Testis (tissue), 3 donors: Measurements from ENCODE around the gene PRR7. TPM values are rescaled to one million over a fixed set of nuclear protein-coding genes. Genes with fewer than 3 reads are reported as not detected.
A peak's percentile ranks its signal among the peaks of the same experiment; 100 is the strongest.

Experiments
- DNase-seq: peaks from one replicate; pipeline ENCODE4 v3.0.0-alpha.2; 2019
- H3K27ac ChIP-seq, 2 donors: fragments of 200-600 bp; sonication (generic); one replicate each; pipeline ENCODE4 v1.5.1; 2019
- H3K27me3 ChIP-seq: fragments of 200-600 bp; sonication (generic); one replicate; pipeline ENCODE4 v1.5.1; 2019
- H3K36me3 ChIP-seq: fragments of 200-600 bp; sonication (generic); one replicate; pipeline ENCODE4 v1.5.1; 2017; ENCODE audit warnings: low read depth; ENCODE audit errors: missing control alignments
- H3K4me1 ChIP-seq: fragments of 200-600 bp; sonication (generic); one replicate; pipeline ENCODE4 v1.5.1; 2019
- H3K4me3 ChIP-seq, 2 donors: fragments of 200-600 bp; sonication (generic); one replicate each; pipeline ENCODE4 v1.5.1; 2017 to 2019
- H3K9me3 ChIP-seq: fragments of 200-600 bp; sonication (generic); one replicate; pipeline ENCODE4 v1.5.1; 2017
- POLR2A ChIP-seq: fragments of 450-650 bp; IDR thresholded peaks from one replicate; pipeline ENCODE4 v1.6.1; 2017; ENCODE audit warnings: antibody characterized with exemption, mild to moderate bottlenecking, moderate library complexity
- WGBS, 2 donors: methylation state at CpG; one replicate each; pipeline ENCODE4 v1.1.5; 2018; 5-methylcytosine and 5-hydroxymethylcytosine counted together
- intact Hi-C: fragments of 100-400 bp; cut with DNase I; formaldehyde crosslinking; loops from one replicate; pipeline ENCODE4 v1.15.1; 2023; ENCODE audit warnings: low total_unique reads
- polyA plus RNA-seq: library from polyadenylated mRNA; stranded (reverse); fragments of 350-450 nt; fragmentation: Illumina TruSeq; extraction: RNeasy Lipid Tissue Mini Kit (QIAGEN cat#74804); gene quantifications from one replicate; pipeline ENCODE4 v1.2.3, GENCODE V29; 2014; ENCODE audit warnings: low read depth, low replicate concordance; ENCODE audit not compliant: insufficient read depth
- total RNA-seq, 2 donors: library from RNA; depleted of rRNA; stranded (reverse); fragments of >200 nt; gene quantifications; one replicate each; pipeline ENCODE4 v1.2.3, GENCODE V29; 2016
- TF ChIP-seq, protein P1 (sequence below), 3 experiments: fragments of 450-650 bp in 2 of 3; fragments of 200-600 bp in 1 of 3; sonication (generic) in 1 of 3; IDR thresholded peaks; one replicate each; pipeline ENCODE4 v1.5.1; 2016 to 2019; ENCODE audit warnings: antibody characterized with exemption in 3 of 3, mild to moderate bottlenecking in 2 of 3, moderate library complexity in 1 of 3

PRR7 gene
- total and polyA plus RNA-seq, 3 donors from 2014 or later: 2.8 to 23.2 (median 19.9) TPM

DNA sequence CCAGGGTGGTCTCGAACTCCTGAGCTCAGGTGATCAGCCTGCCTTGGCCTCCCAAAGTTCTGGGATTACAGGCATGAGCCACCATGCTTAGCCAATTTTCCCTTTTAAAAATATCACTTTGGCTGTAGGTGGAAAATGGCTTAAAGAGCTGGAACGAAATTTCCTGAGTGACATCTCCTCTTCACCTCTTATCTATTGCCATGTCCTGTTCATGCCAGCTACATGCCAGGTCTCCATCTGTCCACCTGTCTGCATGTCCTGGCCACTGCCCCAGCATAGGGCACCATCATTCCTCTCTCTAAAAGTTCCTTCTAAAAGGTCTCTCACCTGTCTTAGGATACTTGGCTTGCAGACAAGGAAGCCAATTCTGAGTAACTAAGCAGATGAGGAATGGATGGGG is 22.9 kb upstream of the PRR7 start:
- Histone ChIP-seq H3K4me3 (no peak overlapping the region), H3K9me3 (no peaks in the 10 kb centered on the region), H3K27ac (no peak overlapping the region), H3K4me1 (peaks cover 12% of the 10 kb centered on the region), H3K27me3 (no peaks in the 10 kb centered on the region), H3K36me3 (no peaks in the 10 kb centered on the region)
- TF ChIP-seq, protein P1, sequence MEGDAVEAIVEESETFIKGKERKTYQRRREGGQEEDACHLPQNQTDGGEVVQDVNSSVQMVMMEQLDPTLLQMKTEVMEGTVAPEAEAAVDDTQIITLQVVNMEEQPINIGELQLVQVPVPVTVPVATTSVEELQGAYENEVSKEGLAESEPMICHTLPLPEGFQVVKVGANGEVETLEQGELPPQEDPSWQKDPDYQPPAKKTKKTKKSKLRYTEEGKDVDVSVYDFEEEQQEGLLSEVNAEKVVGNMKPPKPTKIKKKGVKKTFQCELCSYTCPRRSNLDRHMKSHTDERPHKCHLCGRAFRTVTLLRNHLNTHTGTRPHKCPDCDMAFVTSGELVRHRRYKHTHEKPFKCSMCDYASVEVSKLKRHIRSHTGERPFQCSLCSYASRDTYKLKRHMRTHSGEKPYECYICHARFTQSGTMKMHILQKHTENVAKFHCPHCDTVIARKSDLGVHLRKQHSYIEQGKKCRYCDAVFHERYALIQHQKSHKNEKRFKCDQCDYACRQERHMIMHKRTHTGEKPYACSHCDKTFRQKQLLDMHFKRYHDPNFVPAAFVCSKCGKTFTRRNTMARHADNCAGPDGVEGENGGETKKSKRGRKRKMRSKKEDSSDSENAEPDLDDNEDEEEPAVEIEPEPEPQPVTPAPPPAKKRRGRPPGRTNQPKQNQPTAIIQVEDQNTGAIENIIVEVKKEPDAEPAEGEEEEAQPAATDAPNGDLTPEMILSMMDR (IDR thresholded peaks at IDR 0.05): no peak
- no peak for TF ChIP-seq POLR2A
- no peak for DNase-seq
- intact Hi-C loops: no loop called here
- WGBS, 2 donors: 95% methylated on average over 2 of the region's 2 CpGs

DNA sequence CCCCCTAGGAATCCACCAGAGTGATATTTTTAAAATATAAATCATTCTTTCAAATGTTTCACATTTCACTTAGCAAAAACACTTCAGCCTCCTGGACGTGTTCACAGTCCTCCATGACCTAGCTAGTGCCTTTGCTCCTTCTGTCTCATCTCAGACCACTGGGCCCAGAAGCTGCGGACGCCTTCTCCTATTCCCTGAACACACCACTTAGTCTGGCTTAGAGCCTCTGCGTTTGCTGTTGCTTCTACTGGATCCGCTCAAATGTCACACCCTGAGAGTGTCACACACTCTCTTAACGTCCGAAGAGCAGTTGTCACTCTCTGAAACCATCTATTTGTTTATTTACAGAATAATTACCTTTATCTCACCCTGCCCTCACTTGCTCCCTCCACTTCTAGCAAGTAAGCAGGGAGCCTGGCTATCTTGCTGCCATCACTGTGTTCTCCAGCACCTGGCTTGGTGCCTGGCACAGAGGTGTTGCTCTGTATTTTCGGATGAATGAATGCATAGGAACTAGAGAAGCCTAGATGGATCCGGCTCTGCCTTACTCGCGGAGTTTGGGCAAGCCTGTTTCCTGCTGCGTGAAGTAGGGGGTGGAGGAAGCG is 21.3 kb upstream of the PRR7 start:
- H3K9me3 ChIP-seq: no peaks in the 10 kb centered on the region
- peak overlapping the region; percentile 49 to 67 for H3K4me3 ChIP-seq
- H3K27ac ChIP-seq: peak overlapping the region; percentile 85 to 92
- no peaks in the 10 kb centered on the region for H3K36me3 ChIP-seq
- WGBS, 2 donors: 32 to 34% methylated on average over 13 of the region's 13 CpGs
- intact Hi-C loops: no loop called here
- H3K27me3 ChIP-seq: no peaks in the 10 kb centered on the region
- TF ChIP-seq POLR2A: no peak
- TF ChIP-seq, protein P1 (IDR thresholded peaks at IDR 0.05): no peak
- peaks cover 12% of the 10 kb centered on the region for H3K4me1 ChIP-seq
- no peak for DNase-seq

DNA sequence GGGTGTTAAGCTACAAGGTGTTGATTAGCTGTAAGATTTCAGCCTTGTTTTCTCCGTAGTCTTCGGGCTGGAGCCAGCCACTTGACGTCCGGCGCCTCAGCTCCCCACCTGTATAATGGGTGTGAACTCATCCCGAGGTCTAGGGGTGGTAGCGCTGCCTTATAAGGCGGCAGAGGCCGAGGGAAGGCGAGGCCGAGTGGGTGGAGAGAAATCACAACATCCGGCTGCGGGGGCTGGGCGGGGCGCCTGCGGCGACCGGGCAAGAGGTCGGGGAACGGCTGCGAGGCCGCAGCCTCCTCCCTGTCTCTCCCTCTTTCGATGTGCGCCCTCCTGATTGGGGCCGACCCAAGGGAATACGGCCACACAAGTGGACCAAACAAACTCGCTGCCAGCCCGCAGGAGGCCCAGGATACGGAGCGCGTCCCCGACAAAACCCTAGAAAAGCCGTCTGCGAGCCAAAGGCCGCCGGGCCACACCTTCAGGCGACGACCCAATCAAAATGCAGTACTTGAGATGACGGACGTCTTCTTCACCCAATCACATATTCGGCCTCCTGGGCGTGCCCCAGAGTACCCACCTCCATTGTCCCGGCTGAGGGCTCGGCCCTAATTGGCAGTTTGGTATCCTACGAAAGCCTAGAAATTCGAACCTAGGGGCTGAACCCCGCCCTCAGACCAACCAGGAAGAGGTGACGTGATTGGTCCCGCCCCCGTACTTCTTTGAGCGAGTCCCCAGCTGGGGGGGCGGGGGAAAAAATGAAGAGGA is 20.6 kb upstream of the PRR7 start:
- intact Hi-C loops: no loop called here
- peak overlapping the region; percentile 85 to 92 for H3K27ac ChIP-seq
- H3K36me3 ChIP-seq: no peaks in the 10 kb centered on the region
- peak overlapping the region; percentile 49 to 67 for H3K4me3 ChIP-seq
- peaks cover 12% of the 10 kb centered on the region for H3K4me1 ChIP-seq
- H3K27me3 ChIP-seq: no peaks in the 10 kb centered on the region
- DNase-seq: peak; percentile 100
- WGBS, 2 donors: 0% methylated on average over 28 to 52 of the region's 52 CpGs
- no peak for TF ChIP-seq POLR2A
- TF ChIP-seq, protein P1 (IDR thresholded peaks at IDR 0.05): no peak
- H3K9me3 ChIP-seq: no peaks in the 10 kb centered on the region

DNA sequence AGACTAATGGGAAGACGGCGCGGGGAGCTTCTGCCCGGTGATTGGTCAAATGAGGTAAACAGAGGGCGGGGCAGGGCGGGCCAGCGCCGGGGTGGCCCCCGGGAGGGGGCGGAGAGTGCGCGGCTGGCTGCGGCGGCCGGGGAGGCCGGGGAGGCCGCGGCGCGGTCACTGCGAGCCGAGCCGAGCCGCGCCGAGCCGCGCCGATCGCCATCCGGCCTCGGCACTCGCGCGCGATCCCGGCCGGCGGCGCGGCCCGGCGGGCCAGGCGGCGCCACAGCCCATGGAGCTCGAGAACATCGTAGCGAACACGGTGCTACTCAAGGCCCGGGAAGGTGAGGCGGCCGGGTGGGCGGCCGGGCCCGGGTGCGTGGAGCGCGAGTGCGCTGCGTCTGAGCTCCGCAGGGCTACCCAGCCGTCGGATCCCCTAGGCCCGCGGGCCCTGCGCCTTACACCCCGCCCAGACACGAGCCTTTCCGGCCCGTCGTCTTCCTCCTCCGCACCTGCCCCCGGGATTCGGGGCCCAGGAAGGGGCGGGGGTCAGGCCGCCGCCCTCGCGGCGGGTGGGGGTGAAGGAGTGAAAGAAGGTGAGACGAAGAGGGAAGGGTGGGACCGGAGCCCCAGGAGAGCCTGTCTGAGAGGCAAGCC is 19.9 kb upstream of the PRR7 start, which contains the start of gene GRK6:
Gene GRK6, plus strand, starts transcription at position 111 of the 645 bp plus-strand sequence. Its CDS starts 170 bp downstream, at position 281.
- Histone ChIP-seq H3K4me3 (peak within 1 kb of the TSS; percentile 75 to 77), H3K9me3 (no peaks in the 10 kb centered on the region), H3K36me3 (no peaks in the 10 kb centered on the region), H3K27ac (peak within 1 kb of the TSS; percentile 85 to 92), H3K4me1 (peaks cover 12% of the 10 kb centered on the region), H3K27me3 (no peaks in the 10 kb centered on the region)
- TF ChIP-seq POLR2A: no peak
- TF ChIP-seq, protein P1 (IDR thresholded peaks at IDR 0.05): no peak
- intact Hi-C loops: no loop called here
- no peak for DNase-seq
- whole genome bisulfite sequencing, 2 donors: 0 to 1% methylated on average over 27 to 56 of the region's 82 CpGs
